ENCODE measurements around the gene THADA. TPM values are rescaled to one million over a fixed set of nuclear protein-coding genes. Genes with fewer than 3 reads are reported as not detected.

The THADA gene
- total RNA-seq, 2 donors from 2014 or later: 14.5 to 16.1 TPM

DNA sequence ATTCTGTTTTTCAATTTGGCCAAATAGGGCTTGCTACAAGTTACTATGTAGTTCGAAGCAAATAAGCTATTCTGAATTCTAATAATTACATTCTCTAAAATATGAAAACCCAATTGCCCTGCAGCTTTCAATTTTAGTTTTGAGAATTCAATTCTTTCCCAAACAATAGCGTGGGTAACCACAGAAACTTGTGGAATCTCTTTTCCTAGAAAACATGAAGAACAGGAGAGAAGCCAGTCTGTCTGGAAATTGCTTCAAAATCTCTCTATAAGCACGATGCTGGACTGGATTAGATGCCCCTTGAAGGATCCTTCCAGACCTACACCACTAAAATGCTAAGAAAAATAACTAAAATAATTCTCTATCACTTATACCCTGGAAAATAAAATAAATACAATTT, 115.0 kb downstream of the THADA start:
- Histone ChIP-seq H3K4me1 (peaks cover 0 to 27% of the 10 kb centered on the region in 2 donors), H3K27ac (no peak overlapping the region), H3K27me3 (no peaks in the 10 kb centered on the region), H3K4me3 (no peak overlapping the region), H3K36me3 (no peaks in the 10 kb centered on the region), H3K9me3 (no peaks in the 10 kb centered on the region)
- DNase-seq (ENCODE audit: low spot score): no peak
- TF ChIP-seq, protein P1, sequence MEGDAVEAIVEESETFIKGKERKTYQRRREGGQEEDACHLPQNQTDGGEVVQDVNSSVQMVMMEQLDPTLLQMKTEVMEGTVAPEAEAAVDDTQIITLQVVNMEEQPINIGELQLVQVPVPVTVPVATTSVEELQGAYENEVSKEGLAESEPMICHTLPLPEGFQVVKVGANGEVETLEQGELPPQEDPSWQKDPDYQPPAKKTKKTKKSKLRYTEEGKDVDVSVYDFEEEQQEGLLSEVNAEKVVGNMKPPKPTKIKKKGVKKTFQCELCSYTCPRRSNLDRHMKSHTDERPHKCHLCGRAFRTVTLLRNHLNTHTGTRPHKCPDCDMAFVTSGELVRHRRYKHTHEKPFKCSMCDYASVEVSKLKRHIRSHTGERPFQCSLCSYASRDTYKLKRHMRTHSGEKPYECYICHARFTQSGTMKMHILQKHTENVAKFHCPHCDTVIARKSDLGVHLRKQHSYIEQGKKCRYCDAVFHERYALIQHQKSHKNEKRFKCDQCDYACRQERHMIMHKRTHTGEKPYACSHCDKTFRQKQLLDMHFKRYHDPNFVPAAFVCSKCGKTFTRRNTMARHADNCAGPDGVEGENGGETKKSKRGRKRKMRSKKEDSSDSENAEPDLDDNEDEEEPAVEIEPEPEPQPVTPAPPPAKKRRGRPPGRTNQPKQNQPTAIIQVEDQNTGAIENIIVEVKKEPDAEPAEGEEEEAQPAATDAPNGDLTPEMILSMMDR (IDR thresholded peaks at IDR 0.05): no peak

DNA sequence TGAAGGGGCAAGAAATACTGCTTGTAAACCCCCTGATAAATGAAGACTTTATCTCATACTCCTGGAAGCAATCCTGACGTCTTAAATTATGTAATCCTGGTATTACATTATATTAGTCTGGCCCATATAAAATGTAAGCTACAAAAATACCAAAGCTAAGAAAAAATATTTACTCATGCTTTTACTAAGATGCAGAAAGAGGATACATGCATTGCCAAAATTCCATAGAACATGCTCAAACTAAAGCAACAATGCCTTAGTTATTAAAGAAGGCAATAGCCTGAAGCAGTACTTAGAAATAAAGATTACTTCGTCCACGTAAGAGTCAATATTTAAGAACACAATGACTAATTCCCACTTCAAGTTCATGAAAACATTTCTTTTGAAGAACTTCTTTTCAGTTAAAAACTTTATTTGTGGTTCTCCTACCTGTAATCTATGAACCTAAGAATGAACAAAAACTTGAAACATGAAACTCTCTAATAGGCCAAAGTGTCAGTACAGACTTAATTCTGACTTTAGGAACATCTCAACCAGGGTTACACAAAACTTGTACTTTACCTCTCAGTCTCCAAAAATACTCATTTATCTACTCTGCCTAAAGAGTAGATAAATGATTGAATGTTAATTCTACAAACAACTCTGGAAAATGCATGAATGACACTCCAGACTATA, 117.3 kb downstream of the THADA start:
- TF ChIP-seq, protein P1 (IDR thresholded peaks at IDR 0.05): no peak

DNA sequence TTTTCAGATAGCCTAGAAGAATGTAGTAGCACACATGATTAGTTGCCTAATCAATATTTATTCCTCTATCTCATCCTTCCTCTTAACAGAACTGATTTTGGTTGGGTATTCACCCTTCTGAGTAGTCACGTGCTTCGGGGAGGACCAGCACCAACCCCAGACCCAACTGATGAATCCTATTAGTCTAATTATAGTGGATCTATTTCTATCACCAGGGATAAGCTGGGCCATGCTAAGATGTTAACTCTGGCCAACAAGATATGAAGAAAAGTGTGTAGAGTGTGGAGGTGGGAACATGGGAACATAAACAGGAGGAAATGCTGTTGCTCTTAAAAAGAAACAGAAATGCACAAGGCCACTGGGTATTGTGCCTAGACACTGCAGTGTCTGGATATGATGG, 119.9 kb downstream of the THADA start:
- no peak overlapping the region for H3K27ac ChIP-seq
- TF ChIP-seq, protein P1 (IDR thresholded peaks at IDR 0.05): no peak

More for the DNA sequence above, 117.3 kb downstream of the THADA start:
- H3K4me1 ChIP-seq: peaks cover 0 to 14% of the 10 kb centered on the region in 2 donors
- no peak for DNase-seq (ENCODE audit: low spot score)
- no peak overlapping the region for H3K27ac ChIP-seq
- H3K4me3 ChIP-seq: no peak overlapping the region
- H3K27me3 ChIP-seq: no peaks in the 10 kb centered on the region
- H3K9me3 ChIP-seq: no peaks in the 10 kb centered on the region
- no peaks in the 10 kb centered on the region for H3K36me3 ChIP-seq

DNA sequence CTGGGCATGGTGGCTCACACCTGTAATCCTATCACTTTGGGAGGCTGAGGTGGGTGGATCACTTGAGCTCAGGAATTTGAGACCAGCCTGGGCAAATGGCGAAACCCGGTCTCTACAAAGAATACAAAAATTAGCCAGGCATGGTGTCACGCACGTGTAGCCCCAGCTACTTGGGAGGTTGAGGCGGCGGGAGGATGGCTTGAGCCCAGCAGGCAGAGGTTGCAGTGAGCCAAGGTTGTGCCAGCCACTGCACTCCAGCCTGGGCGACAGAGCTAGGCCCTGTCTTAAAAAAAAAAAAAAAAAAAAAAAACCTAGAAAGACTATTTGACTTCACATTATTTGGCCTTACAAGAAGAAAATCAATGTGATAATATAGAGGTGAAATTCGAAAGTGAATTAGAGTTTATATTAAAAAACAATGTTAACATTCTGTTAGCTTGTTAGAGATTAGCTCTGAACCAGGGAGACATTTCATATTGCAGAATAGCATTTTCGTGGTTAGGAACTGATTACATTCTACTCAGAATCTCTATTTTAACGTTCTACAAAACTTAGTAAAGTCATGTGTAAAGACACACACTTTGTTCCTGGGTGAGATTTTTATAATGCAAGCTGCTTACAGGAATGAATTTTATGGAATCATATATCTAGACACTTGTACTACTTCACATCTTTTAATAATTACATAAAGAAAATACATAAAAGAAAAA, 120.5 kb downstream of the THADA start:
- no peak for DNase-seq (ENCODE audit: low spot score)
- no peak overlapping the region for H3K4me3 ChIP-seq
- no peaks in the 10 kb centered on the region for H3K36me3 ChIP-seq
- no peaks in the 10 kb centered on the region for H3K27me3 ChIP-seq
- no peaks in the 10 kb centered on the region for H3K9me3 ChIP-seq
- H3K4me1 ChIP-seq: no peaks in the 10 kb centered on the region
- H3K27ac ChIP-seq: no peak overlapping the region
- TF ChIP-seq, protein P1 (IDR thresholded peaks at IDR 0.05): no peak

More for the DNA sequence above, 119.9 kb downstream of the THADA start:
- H3K9me3 ChIP-seq: no peaks in the 10 kb centered on the region
- H3K4me3 ChIP-seq: no peak overlapping the region
- H3K4me1 ChIP-seq: no peaks in the 10 kb centered on the region
- H3K36me3 ChIP-seq: no peaks in the 10 kb centered on the region
- no peak for DNase-seq (ENCODE audit: low spot score)
- no peaks in the 10 kb centered on the region for H3K27me3 ChIP-seq

DNA sequence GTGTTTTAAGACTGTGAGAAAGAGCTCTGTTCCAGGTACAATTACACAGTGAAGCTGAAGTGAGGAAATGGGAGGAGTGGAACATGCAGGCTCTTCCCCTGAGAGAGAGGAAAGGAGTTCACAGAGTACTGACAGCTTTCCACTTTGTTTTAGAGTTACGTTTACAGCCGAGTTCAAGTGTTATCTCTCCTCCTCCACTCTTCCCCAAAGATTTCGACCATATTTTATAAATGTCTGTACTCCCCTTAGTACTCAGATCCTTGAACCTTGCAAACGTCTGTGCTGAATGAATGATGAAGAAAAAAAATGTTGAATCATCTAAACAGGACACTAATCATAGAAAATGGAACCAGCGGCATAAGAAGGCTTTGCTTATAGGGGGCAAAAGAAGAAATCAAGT, 121.6 kb downstream of the THADA start:
- Histone ChIP-seq H3K27me3 (no peaks in the 10 kb centered on the region), H3K9me3 (no peaks in the 10 kb centered on the region), H3K27ac (no peak overlapping the region), H3K4me3 (no peak overlapping the region), H3K4me1 (no peaks in the 10 kb centered on the region), H3K36me3 (no peaks in the 10 kb centered on the region)
- TF ChIP-seq, protein P1 (IDR thresholded peaks at IDR 0.05): no peak
- no peak for DNase-seq (ENCODE audit: low spot score)

Data from right atrium auricular region (tissue), 2 donors.